Endothelial cell of umbilical vein (primary cell): Measurements from ENCODE around the gene CLTCL1. TPM values are rescaled to one million over a fixed set of nuclear protein-coding genes. Genes with fewer than 3 reads are reported as not detected.
"Not testable (repeated sequence)": the region's sequence is repeated elsewhere in the genome, so short reads cannot be mapped to it uniquely, and the experiment has no call there.

ENCODE experiments used
- BruUV-seq: library from RNA; stranded (reverse); fragments of 400-500 nt; replicated peaks from 2 replicates; lab custom pipeline; 2021; lab: Mats Ljungman, UMichigan
- CTCF ChIA-PET: fragments of 300-600, 350-600 bp; sonication (Branson Sonifier 250); formaldehyde crosslinking; loops from one replicate; lab custom pipeline; 2021; ENCODE audit warnings: antibody characterized with exemption, inconsistent platforms; lab: Charles Lee
- POLR2A ChIA-PET: fragments of 300-600, 350-600 bp; sonication (Branson Sonifier 250); formaldehyde crosslinking; loops from one replicate; lab custom pipeline; 2021; ENCODE audit warnings: antibody characterized with exemption, inconsistent platforms; lab: Charles Lee
- DNase-seq: peaks from one replicate; pipeline ENCODE4 v3.0.0-alpha.2; 2011; ENCODE audit warnings: low read depth, low spot score
- FAIRE-seq: peaks from 2 replicates; lab custom pipeline; 2011; peaks lifted over from hg19 to GRCh38; lab: Jason Lieb, UNC
- H2AFZ ChIP-seq: 2 replicates; pipeline ENCODE4 v1.6.0; 2012; ENCODE audit warnings: low read depth, low read length, control low read depth, inconsistent platforms
- H3K27ac ChIP-seq: 2 replicates; pipeline ENCODE4 v1.5.1; 2011; ENCODE audit warnings: low read depth, mild to moderate bottlenecking, control low read depth, low read length, moderate library complexity; ENCODE audit not compliant: insufficient read depth
- H3K27me3 ChIP-seq, 2 experiments: 2 replicates each; pipeline versions ENCODE4 v1.6.0 to v1.6.1; 2011; ENCODE audit warnings: low read length in 2 of 2, mixed read lengths in 1 of 2; ENCODE audit not compliant: control insufficient read depth in 2 of 2, insufficient read depth in 2 of 2
- H3K36me3 ChIP-seq, 2 experiments: 2 replicates in 1 of 2; 3 replicates in 1 of 2; pipeline ENCODE4 v1.5.1; 2011; ENCODE audit warnings: low read length in 2 of 2, mild to moderate bottlenecking in 1 of 2, moderate library complexity in 1 of 2; ENCODE audit not compliant: control insufficient read depth in 2 of 2, insufficient read depth in 2 of 2; ENCODE audit errors: extremely low read depth in 1 of 2
- H3K4me1 ChIP-seq: 3 replicates; pipeline ENCODE4 v1.5.1; 2011; ENCODE audit warnings: mild to moderate bottlenecking, low read length; ENCODE audit not compliant: control insufficient read depth, insufficient read depth; ENCODE audit errors: extremely low read depth
- H3K4me2 ChIP-seq: 2 replicates; pipeline ENCODE4 v1.6.1; 2011; ENCODE audit warnings: low read length, control low read depth, mixed read lengths; ENCODE audit not compliant: insufficient read depth
- H3K4me3 ChIP-seq, 3 experiments: fragments of 200-600 bp in 1 of 3; sonication (generic), shearing (Covaris generic) in 1 of 3; replicated peaks in 1 of 3; 2 replicates each; pipeline ENCODE4 v1.5.1; 2011 to 2016; ENCODE audit warnings: control low read depth in 3 of 3, low read length in 3 of 3, mild to moderate bottlenecking in 2 of 3, inconsistent platforms in 1 of 3, low read depth in 1 of 3, moderate library complexity in 1 of 3; ENCODE audit not compliant: insufficient read depth in 1 of 3
- H3K79me2 ChIP-seq: 2 replicates; pipeline ENCODE4 v1.6.0; 2012; ENCODE audit warnings: low read length, inconsistent platforms; ENCODE audit not compliant: control insufficient read depth, insufficient read depth
- H3K9ac ChIP-seq: replicated peaks from 2 replicates; pipeline ENCODE3; 2011; ENCODE audit warnings: low read length, control low read depth; ENCODE audit not compliant: insufficient read depth; ENCODE audit errors: extremely low read depth
- H3K9me1 ChIP-seq: replicated peaks from 3 replicates; pipeline ENCODE4 v1.6.0; 2011; ENCODE audit warnings: mild to moderate bottlenecking, low read length; ENCODE audit not compliant: control insufficient read depth, insufficient read depth; ENCODE audit errors: extremely low read depth
- H3K9me3 ChIP-seq: replicated peaks from 2 replicates; pipeline ENCODE4 v1.5.1; 2012; ENCODE audit warnings: low read length, inconsistent platforms; ENCODE audit not compliant: control insufficient read depth, insufficient read depth
- H4K20me1 ChIP-seq: replicated peaks from 2 replicates; pipeline ENCODE3; 2011; ENCODE audit warnings: mild to moderate bottlenecking, low read length; ENCODE audit not compliant: control insufficient read depth, insufficient read depth; ENCODE audit errors: extremely low read depth
- CTCF ChIP-seq, 2 donors: IDR thresholded peaks; 1 replicate in 1 of 2; 2 replicates in 1 of 2; pipeline ENCODE4 v1.5.1; 2011; ENCODE audit warnings: low read length in 2 of 2, mild to moderate bottlenecking in 2 of 2, moderate library complexity in 2 of 2, control low read depth in 1 of 2, inconsistent platforms in 1 of 2, low read depth in 1 of 2; ENCODE audit not compliant: insufficient read depth in 1 of 2; ENCODE audit errors: extremely low read depth in 1 of 2
- GATA2 ChIP-seq: IDR thresholded peaks from 2 replicates; pipeline ENCODE4 v1.7.0; 2011; ENCODE audit warnings: low read depth, mild to moderate bottlenecking, moderate library complexity, mixed read lengths, low read length; ENCODE audit not compliant: insufficient read length, insufficient read depth
- MAX ChIP-seq: IDR thresholded peaks from 2 replicates; pipeline ENCODE4 v1.6.1; 2011; ENCODE audit not compliant: insufficient read depth, insufficient read length
- MYC ChIP-seq: IDR thresholded peaks from one replicate; pipeline ENCODE4 v1.6.1; 2011; ENCODE audit warnings: mild to moderate bottlenecking, low read depth, low read length
- POLR2A ChIP-seq: IDR thresholded peaks from 2 replicates; pipeline ENCODE4 v1.6.1; 2012; ENCODE audit warnings: low read depth, mild to moderate bottlenecking, control low read depth, low read length
- POLR2AphosphoS5 ChIP-seq: IDR thresholded peaks from 2 replicates; pipeline ENCODE4 v1.6.1; 2012; ENCODE audit warnings: low read depth, mild to moderate bottlenecking, control low read depth, low read length, moderate library complexity; ENCODE audit not compliant: insufficient read depth
- dilution Hi-C: fragments of 300-500 bp; cut with MboI; formaldehyde crosslinking; loops from one replicate; pipeline ENCODE4 v1.15.0; 2019; ENCODE audit warnings: low sequenced_read_pairs; ENCODE audit not compliant: extremely low pct_ligation_motif_present
- intact Hi-C: fragments of 100-400 bp; cut with micrococcal nuclease; formaldehyde crosslinking; loops from one replicate; pipeline ENCODE4 v1.10.0; 2022
- polyA plus RNA-seq, 4 experiments: library from polyadenylated mRNA; depleted of rRNA in 3 of 4; stranded (reverse) in 3 of 4; unstranded in 1 of 4; fragments of >200 nt; gene quantifications; 2 replicates each; pipeline versions ENCODE4 v1.2.1 to v1.2.3, GENCODE V29; 2011 to 2012; ENCODE audit warnings: missing spikeins in 1 of 4
- total RNA-seq: library from RNA; stranded (reverse); gene quantifications from 2 replicates; pipeline ENCODE4 v1.2.3, GENCODE V29; 2021

CLTCL1 gene
- total and polyA plus RNA-seq, 2 donors (not counting 3 experiments of a cell fraction or from before 2014, with no cell fraction given), result 5.0 to 6.2 TPM

- H3K4me1 ChIP-seq, result no peaks in the 10 kb centered on the region
- H2AFZ ChIP-seq, result no peak overlapping the region
- DNase-seq (no peak), FAIRE-seq (no peak)
- intact Hi-C loops, result no loop called here
- no peak overlapping the region for H3K4me3 ChIP-seq
- H3K4me2 ChIP-seq, result no peak overlapping the region
- CTCF ChIA-PET, result no interaction called here
- no peaks in the 10 kb centered on the region for H4K20me1 ChIP-seq
- BruUV-seq, result no TSS peak
- no peak overlapping the region for H3K9ac ChIP-seq
- no peaks in the 10 kb centered on the region for H3K27me3 ChIP-seq
- dilution Hi-C loops, result no loop called here
- POLR2A ChIA-PET, result no interaction called here
- H3K36me3 ChIP-seq, result no peaks in the 10 kb centered on the region
- H3K79me2 ChIP-seq, result no peaks in the 10 kb centered on the region
- H3K27ac ChIP-seq, result no peak overlapping the region
- H3K9me1 ChIP-seq, result no peaks in the 10 kb centered on the region
- TF ChIP-seq GATA2 (no peak), POLR2A (no peak), POLR2AphosphoS5 (no peak), MYC (no peak), MAX (no peak), CTCF (IDR thresholded peaks at IDR 0.05; ENCODE audit: extremely low read depth in 1 of 2, insufficient read depth in 1 of 2, low read depth in 1 of 2, low read length in 2 of 2) (no peak)
- H3K9me3 ChIP-seq, result no peaks in the 10 kb centered on the region
These were observed 33.1 kb downstream of the CLTCL1 start for GRCh38 chr22:19258371-19258770.

GRCh38 chr22:19256362-19256761 lies 35.2 kb downstream of the CLTCL1 start:
- H3K9me3 ChIP-seq, intact Hi-C loops, H3K4me1 ChIP-seq, H3K9ac ChIP-seq, H3K4me3 ChIP-seq, H3K27ac ChIP-seq, H3K36me3 ChIP-seq, H3K4me2 ChIP-seq, H3K79me2 ChIP-seq, BruUV-seq, H3K27me3 ChIP-seq, DNase-seq, dilution Hi-C loops, POLR2A ChIA-PET, FAIRE-seq, H4K20me1 ChIP-seq, CTCF ChIA-PET, H2AFZ ChIP-seq, H3K9me1 ChIP-seq: not testable (repeated sequence)
